MM.1S (cell line): ENCODE data around the gene SULF2.
"Not testable (repeated sequence)": the region's sequence is repeated elsewhere in the genome, so short reads cannot be mapped to it uniquely, and the experiment has no call there.

Source experiments
- DNase-seq: peaks from one replicate; pipeline ENCODE4 v3.0.0-alpha.2; 2015
- H2AFZ ChIP-seq: fragments of 300-600 bp; sonication (generic); 2 replicates; pipeline ENCODE4 v1.6.0; 2016; ENCODE audit warnings: antibody characterized with exemption, low read length
- H3F3A ChIP-seq: fragments of 300-600 bp; sonication (generic); 2 replicates; pipeline ENCODE4 v1.6.1; 2016; ENCODE audit warnings: mild to moderate bottlenecking, antibody characterized with exemption, low read length, moderate library complexity, mixed read lengths; ENCODE audit not compliant: insufficient read depth
- H3K27ac ChIP-seq: fragments of 300-600 bp; sonication (generic); 2 replicates; pipeline ENCODE4 v1.5.1; 2016; ENCODE audit warnings: mild to moderate bottlenecking, low read length
- H3K27me3 ChIP-seq: fragments of 300-600 bp; sonication (generic); replicated peaks from 2 replicates; pipeline ENCODE4 v1.6.0; 2016; ENCODE audit warnings: low read length; ENCODE audit not compliant: insufficient read depth
- H3K36me3 ChIP-seq: fragments of 300-600 bp; sonication (generic); replicated peaks from 2 replicates; pipeline ENCODE4 v1.6.1; 2016; ENCODE audit warnings: mild to moderate bottlenecking, low read length, mixed read lengths; ENCODE audit not compliant: insufficient read depth
- H3K4me1 ChIP-seq: fragments of 300-600 bp; sonication (generic); 2 replicates; pipeline ENCODE4 v1.6.1; 2016; ENCODE audit warnings: low read length, mixed read lengths
- H3K4me2 ChIP-seq: fragments of 300-600 bp; sonication (generic); 2 replicates; pipeline ENCODE4 v1.6.0; 2016; ENCODE audit warnings: low read depth, low read length
- H3K4me3 ChIP-seq: fragments of 300-600 bp; sonication (generic); 2 replicates; pipeline ENCODE4 v1.5.1; 2016; ENCODE audit warnings: low read length, mixed read lengths
- H3K79me2 ChIP-seq: fragments of 300-600 bp; sonication (generic); 2 replicates; pipeline ENCODE4 v1.6.1; 2016; ENCODE audit warnings: mixed run types, low read length, mixed read lengths
- H3K9ac ChIP-seq: fragments of 300-600 bp; sonication (generic); 2 replicates; pipeline ENCODE4 v1.6.1; 2016; ENCODE audit warnings: low read length, mixed read lengths
- H3K9me2 ChIP-seq: fragments of 300-600 bp; sonication (generic); replicated peaks from 2 replicates; pipeline ENCODE4 v1.6.1; 2016; ENCODE audit warnings: mild to moderate bottlenecking, low read length, mixed read lengths; ENCODE audit not compliant: insufficient read depth
- H3K9me3 ChIP-seq: fragments of 300-600 bp; sonication (generic); replicated peaks from 2 replicates; pipeline ENCODE4 v1.6.1; 2016; ENCODE audit warnings: mild to moderate bottlenecking, low read length, mixed read lengths; ENCODE audit not compliant: insufficient read depth
- H4K20me1 ChIP-seq: fragments of 300-600 bp; sonication (generic); 2 replicates; pipeline ENCODE4 v1.6.1; 2016; ENCODE audit warnings: mild to moderate bottlenecking, low read length, moderate library complexity, mixed read lengths; ENCODE audit not compliant: insufficient read depth
- EZH2 ChIP-seq: fragments of 300-600 bp; sonication (generic); optimal IDR thresholded peaks from 2 replicates; pipeline ENCODE3; 2017; ENCODE audit warnings: low read depth, mild to moderate bottlenecking, antibody characterized with exemption, low read length, mixed read lengths
- EZH2phosphoT487 ChIP-seq: fragments of 300-600 bp; sonication (generic); IDR thresholded peaks from 2 replicates; pipeline ENCODE4 v1.6.1; 2018; ENCODE audit warnings: antibody characterized with exemption, low read length
- TF ChIP-seq, protein P1 (sequence below): fragments of 300-600 bp; sonication (generic); IDR thresholded peaks from 2 replicates; pipeline ENCODE4 v1.5.1; 2016; ENCODE audit warnings: antibody characterized with exemption, low read length, mixed read lengths

Gene SULF2

DNA sequence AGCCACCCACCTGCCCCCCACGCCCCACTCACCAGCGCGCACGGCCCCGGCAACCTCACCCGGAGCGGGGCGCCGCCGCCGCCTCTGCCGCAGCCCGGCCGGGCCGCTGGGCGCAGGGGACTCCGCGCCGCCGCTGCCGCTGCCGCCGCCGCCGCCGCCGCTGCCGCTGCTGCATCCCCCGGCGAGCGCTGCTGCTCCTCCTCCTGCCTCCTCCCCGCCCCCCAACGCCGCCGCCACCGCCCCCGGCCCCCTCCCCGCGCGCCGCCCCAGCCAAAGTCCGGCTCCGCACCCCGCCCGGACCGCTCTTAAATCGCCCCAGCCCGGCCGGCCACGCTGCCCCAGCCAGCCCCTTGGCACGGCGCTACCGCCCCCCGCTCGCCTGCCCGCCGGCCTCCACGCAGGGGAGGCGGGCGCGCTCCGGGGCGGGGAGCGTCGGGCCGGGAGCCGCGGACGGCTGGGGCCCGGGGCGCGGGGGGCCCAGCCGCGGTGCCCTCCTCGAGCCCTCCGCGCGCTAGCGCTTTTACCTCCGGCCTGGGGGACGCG, at the start of gene SULF2:
SULF2 (minus strand) TSS at position 171 of the 543 bp plus-strand sequence. CDS start 28,118 bp downstream, outside the sequence.
- Histone ChIP-seq H3K79me2 (peaks cover 45% of the 10 kb centered on the region), H3K9ac (peak within 1 kb of the TSS; percentile 84), H3K4me2 (peak within 1 kb of the TSS; percentile 98), H3K4me1 (peaks cover 23% of the 10 kb centered on the region), H3K27me3 (no peaks in the 10 kb centered on the region), H4K20me1 (no peaks in the 10 kb centered on the region), H3K36me3 (peaks cover 4% of the 10 kb centered on the region; the same call in 1 of the 2 replicates), H3K9me2 (no peaks in the 10 kb centered on the region), H3K4me3 (peak within 1 kb of the TSS; percentile 95), H3F3A (peaks cover 14% of the 10 kb centered on the region), H3K9me3 (no peaks in the 10 kb centered on the region), H3K27ac (peak within 1 kb of the TSS; percentile 81; the same call in 1 of the 2 replicates), H2AFZ (peak within 1 kb of the TSS; percentile 87)
- peak; percentile 60 for DNase-seq
- no peak for TF ChIP-seq EZH2phosphoT487

DNA sequence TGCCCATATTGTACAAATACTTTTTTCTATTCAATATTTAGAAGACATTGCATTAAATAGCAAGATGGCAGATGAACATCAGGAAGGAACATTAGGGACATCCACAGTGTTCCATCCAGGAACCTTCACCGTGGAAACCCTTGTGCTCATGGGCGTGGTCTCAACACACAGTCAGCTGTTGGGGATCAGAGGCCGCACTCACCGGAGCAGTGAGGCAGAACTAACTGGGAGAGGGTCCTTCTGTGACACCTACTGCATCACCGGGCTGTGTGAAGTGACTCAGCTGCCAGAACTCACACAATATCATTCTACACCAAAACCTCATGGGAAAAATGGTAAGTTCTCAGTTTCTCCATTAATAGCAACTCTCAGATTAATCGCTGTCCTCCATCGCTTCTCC, 46.4 kb upstream of the SULF2 start:
- H3K4me3 ChIP-seq, H2AFZ ChIP-seq, H3K27ac ChIP-seq, H3K36me3 ChIP-seq, H3K79me2 ChIP-seq, H3K9me2 ChIP-seq, H3K4me1 ChIP-seq, H3K9me3 ChIP-seq, H3K27me3 ChIP-seq, DNase-seq, H3F3A ChIP-seq, H3K4me2 ChIP-seq, H4K20me1 ChIP-seq, H3K9ac ChIP-seq: not testable (repeated sequence)

DNA sequence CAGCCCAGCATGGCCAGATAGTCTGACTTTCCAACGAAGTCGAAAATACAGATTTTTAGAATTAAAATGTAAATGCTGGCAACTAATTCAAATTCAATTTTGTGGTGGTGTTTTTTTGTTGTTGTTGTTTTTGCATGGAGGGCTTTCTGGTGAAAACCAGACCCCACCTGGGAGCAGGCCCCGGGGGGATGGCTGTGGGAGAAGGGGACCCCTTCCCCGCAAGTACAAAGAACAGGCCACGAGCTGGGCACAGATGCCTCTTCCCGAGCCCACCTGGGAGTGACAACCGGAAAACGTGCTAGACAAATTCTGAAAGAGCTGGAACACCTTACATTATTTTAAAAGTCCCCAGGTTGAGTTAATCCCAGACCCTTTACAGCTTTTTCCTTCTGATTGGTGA, 41.4 kb upstream of the SULF2 start:
- H3K9me2 ChIP-seq, H3K79me2 ChIP-seq, H4K20me1 ChIP-seq, H3F3A ChIP-seq, H3K27ac ChIP-seq, H3K36me3 ChIP-seq, H3K4me3 ChIP-seq, H3K4me2 ChIP-seq, H3K9me3 ChIP-seq, H3K4me1 ChIP-seq, H3K27me3 ChIP-seq, DNase-seq, H2AFZ ChIP-seq, H3K9ac ChIP-seq: not testable (repeated sequence)

DNA sequence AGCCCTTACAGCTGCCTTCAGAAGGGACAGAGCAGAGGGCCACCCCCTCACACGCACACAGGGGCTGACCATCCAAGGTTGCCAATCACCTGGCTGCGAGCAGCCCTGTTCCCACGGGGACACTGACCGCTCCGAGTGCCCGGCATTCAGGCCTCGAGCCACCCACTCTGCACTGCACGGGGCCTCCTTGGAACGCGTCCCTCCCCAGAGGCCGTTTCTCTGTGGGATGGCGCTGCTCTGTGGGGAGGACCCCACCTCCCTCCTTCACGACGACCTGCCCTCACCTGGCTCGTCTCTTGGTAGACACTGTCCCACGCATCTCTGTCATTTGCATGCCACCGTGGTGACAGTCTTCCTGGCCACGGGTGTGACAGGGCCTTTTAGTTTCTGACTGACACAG, 40.7 kb upstream of the SULF2 start:
- not testable (repeated sequence) for H3K9me3 ChIP-seq, H4K20me1 ChIP-seq, H3K4me3 ChIP-seq, H3K27me3 ChIP-seq, H3K4me2 ChIP-seq, H3K9ac ChIP-seq, H2AFZ ChIP-seq, H3K27ac ChIP-seq, DNase-seq, H3F3A ChIP-seq, H3K79me2 ChIP-seq, H3K36me3 ChIP-seq, H3K4me1 ChIP-seq, H3K9me2 ChIP-seq

DNA sequence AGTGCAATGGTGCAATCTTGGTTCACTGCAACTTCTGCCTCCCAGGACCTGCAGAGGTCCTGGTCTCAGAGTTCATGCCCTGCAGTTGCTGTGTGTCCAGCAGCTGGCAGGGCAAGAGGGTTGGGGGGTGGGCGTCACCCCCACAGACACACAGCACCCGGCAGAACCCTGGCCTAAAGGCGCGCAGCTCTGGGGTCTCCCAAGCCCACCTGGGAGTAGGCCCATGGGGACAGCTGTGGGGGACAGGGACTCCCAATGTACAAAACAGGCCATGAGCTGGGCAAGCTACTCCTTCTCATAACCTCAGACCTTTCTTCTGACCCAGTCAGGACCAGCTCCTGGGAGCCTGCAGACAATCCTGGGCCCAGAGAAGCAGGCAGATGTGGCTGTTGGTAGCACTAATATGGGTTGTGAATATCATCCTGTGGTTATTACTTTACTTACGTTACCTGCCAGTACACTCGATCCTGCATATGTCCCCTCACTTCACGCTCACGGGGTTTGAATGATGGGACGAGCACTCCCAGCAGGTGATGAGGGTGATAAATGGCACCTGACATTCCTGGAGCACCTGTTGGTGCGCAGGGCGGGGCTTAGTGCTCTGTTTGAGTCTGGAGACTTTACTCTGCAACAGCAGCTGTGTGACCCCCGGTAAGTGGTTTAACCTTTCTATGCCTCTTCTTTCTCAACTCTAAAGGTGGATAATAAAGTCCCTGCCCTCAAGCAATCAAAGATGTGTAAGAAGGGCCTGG, 39.9 kb upstream of the SULF2 start:
- Histone ChIP-seq H3K27ac (no peak overlapping the region), H3K4me2 (no peak overlapping the region), H3K4me1 (peaks cover 8% of the 10 kb centered on the region), H4K20me1 (no peaks in the 10 kb centered on the region), H3K27me3 (no peaks in the 10 kb centered on the region), H3K79me2 (no peaks in the 10 kb centered on the region), H3K9me3 (no peaks in the 10 kb centered on the region), H3K36me3 (no peaks in the 10 kb centered on the region), H3K9me2 (no peaks in the 10 kb centered on the region), H3F3A (peaks cover 9% of the 10 kb centered on the region), H3K4me3 (no peak overlapping the region), H2AFZ (no peak overlapping the region), H3K9ac (no peak overlapping the region)
- TF ChIP-seq EZH2phosphoT487 = no peak
- no peak for TF ChIP-seq EZH2
- TF ChIP-seq, protein P1, sequence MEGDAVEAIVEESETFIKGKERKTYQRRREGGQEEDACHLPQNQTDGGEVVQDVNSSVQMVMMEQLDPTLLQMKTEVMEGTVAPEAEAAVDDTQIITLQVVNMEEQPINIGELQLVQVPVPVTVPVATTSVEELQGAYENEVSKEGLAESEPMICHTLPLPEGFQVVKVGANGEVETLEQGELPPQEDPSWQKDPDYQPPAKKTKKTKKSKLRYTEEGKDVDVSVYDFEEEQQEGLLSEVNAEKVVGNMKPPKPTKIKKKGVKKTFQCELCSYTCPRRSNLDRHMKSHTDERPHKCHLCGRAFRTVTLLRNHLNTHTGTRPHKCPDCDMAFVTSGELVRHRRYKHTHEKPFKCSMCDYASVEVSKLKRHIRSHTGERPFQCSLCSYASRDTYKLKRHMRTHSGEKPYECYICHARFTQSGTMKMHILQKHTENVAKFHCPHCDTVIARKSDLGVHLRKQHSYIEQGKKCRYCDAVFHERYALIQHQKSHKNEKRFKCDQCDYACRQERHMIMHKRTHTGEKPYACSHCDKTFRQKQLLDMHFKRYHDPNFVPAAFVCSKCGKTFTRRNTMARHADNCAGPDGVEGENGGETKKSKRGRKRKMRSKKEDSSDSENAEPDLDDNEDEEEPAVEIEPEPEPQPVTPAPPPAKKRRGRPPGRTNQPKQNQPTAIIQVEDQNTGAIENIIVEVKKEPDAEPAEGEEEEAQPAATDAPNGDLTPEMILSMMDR = no peak
- no peak for DNase-seq

DNA sequence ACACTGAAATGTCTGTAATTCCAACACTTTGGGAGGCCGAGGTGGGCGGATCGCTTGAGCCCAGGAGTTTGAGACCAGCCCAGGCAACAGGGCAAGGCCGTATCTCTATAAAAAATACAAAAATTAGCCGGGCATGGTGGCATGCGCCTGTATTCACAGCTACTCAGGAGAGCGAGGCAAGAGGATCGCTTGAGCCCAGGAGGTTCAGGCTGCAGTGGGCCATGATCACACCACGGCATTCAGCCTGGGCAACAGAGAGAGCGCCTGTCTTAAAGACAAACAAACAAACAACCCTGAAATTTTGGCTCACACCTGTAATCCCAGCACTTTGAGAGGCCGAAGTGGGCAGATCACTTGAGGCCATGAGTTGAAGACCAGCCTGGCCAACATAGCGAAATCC, 38.7 kb upstream of the SULF2 start:
- not testable (repeated sequence) for H3K4me2 ChIP-seq, H3K9ac ChIP-seq, H3K4me3 ChIP-seq, H4K20me1 ChIP-seq, H3K9me2 ChIP-seq, H3K36me3 ChIP-seq, H3K79me2 ChIP-seq, H3K27me3 ChIP-seq, H2AFZ ChIP-seq, DNase-seq, H3K9me3 ChIP-seq, H3K27ac ChIP-seq
- Histone ChIP-seq H3K4me1 (peaks cover 20% of the 10 kb centered on the region), H3F3A (peaks cover 20% of the 10 kb centered on the region)
